Limb (tissue), 2 donors: ENCODE results near the gene ZNF581.
A peak's percentile ranks its signal among the peaks of the same experiment; 100 is the strongest.

Experiments used
- DNase-seq, 2 donors: peaks; one replicate each; pipeline ENCODE4 v3.0.0-alpha.2; 2016; ENCODE audit errors: extremely low spot score in 2 of 2

ZNF581 gene

GRCh38 chr19:55648585-55649267 is 5.3 kb downstream of the ZNF581 start:
- peak in 1 of 2 donors; percentile 38 for DNase-seq

GRCh38 chr19:55649268-55650125 is 6.0 kb downstream of the ZNF581 start:
- peak in 1 of 2 donors; percentile 28 for DNase-seq

- no peak for DNase-seq
Observed at GRCh38 chr19:55650126-55650557, 6.7 kb downstream of the ZNF581 start.

GRCh38 chr19:55650602-55651230 is 7.3 kb downstream of the ZNF581 start:
- DNase-seq, result peak in 1 of 2 donors; percentile 26

GRCh38 chr19:55651236-55651635 is 7.8 kb downstream of the ZNF581 start:
- DNase-seq, result peak in 1 of 2 donors; percentile 34

GRCh38 chr19:55652311-55653128 is 9.1 kb downstream of the ZNF581 start:
- peak in 1 of 2 donors; percentile 52 for DNase-seq

GRCh38 chr19:55653651-55654322 is 10.3 kb downstream of the ZNF581 start:
- DNase-seq, result peak; percentile 99 to 100

- peak; percentile 99 to 100 for DNase-seq
Observed at GRCh38 chr19:55654323-55654867, 10.9 kb downstream of the ZNF581 start.

- peak; percentile 96 to 99 for DNase-seq
Observed at GRCh38 chr19:55654868-55655647, 11.6 kb downstream of the ZNF581 start, which contains the start of gene U2AF2. TSS of gene U2AF2 (plus strand) at chr19:55655035. CDS start at chr19:55655105, 70 bp downstream.

GRCh38 chr19:55655648-55656040 is 12.2 kb downstream of the ZNF581 start:
- DNase-seq, result no peak

- no peak for DNase-seq
Observed at GRCh38 chr19:55656552-55656951, 13.1 kb downstream of the ZNF581 start.

GRCh38 chr19:55656988-55657747 is 13.7 kb downstream of the ZNF581 start:
- no peak for DNase-seq

GRCh38 chr19:55658846-55659459 is 15.5 kb downstream of the ZNF581 start:
- DNase-seq, result no peak

- no peak for DNase-seq
Observed at GRCh38 chr19:55659822-55660221, 16.4 kb downstream of the ZNF581 start.

- no peak for DNase-seq
Observed at GRCh38 chr19:55660404-55660803, 17.0 kb downstream of the ZNF581 start.

- no peak for DNase-seq
Observed at GRCh38 chr19:55660991-55661390, 17.5 kb downstream of the ZNF581 start.

GRCh38 chr19:55661826-55662225 is 18.4 kb downstream of the ZNF581 start:
- no peak for DNase-seq

- DNase-seq, result no peak
Observed at GRCh38 chr19:55663846-55664536, 20.5 kb downstream of the ZNF581 start.
